ENCODE results near the gene ASTN2. TPM values are rescaled to one million over a fixed set of nuclear protein-coding genes. Genes with fewer than 3 reads are reported as not detected.

Gene ASTN2
- total RNA-seq, 1 donor from 2014 or later, result 12.2 TPM

DNA sequence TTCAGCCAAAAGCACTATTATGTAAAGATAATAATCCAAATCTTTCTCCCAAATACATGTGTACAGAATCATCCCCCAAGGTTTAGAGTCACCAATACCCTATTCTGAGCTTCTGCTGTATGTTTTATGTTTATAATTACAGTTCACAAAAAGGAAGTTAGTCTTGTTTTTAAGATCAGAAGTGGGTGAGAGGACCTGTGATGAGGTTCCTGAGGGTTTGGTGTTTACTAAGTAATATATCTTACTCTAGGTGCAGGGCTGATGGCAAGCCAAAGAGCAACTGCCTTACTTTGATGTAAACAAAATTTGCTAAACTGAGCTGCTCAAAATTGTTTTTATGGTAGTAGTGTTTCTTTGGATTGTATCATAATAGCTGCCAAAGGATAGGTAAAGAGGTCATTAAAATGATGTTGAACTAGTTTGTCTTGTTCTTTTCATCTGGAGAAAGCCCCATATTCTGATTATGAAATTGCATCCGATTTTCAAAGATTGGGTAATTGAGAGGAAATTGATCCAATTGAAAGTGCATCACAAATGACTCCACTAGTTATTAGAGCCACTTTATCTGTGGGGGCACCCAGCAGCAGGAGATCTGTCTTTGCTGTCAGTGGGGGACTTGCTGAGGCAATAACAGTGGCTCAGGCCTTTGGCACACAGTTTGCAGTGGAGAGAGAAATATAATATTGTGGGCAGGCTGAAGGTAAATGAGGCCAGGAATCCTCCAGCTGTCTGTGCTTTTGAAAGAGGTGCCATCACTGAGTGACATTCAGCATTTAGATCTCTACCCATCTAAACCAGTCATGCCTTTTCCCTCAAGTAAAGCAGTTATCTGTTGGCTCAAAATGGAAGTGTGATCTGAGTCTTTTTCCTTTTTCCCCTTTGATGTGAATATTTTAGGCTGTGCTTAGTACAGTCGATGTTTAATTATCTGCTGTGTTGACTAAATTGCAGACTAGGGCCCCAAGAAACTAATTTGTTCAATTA, 713.7 kb downstream of the ASTN2 start:
- no peak overlapping the region for H3K4me3 ChIP-seq (ENCODE audit: low read depth, low read length)
- DNase-seq (ENCODE audit: low read depth), result no peak
- peaks cover 1% of the 10 kb centered on the region for H3K36me3 ChIP-seq (ENCODE audit: control insufficient read depth, insufficient read depth, low read length)
- no peaks in the 10 kb centered on the region for H3K27me3 ChIP-seq (ENCODE audit: control insufficient read depth, insufficient read depth, low read length)
- TF ChIP-seq, protein P1, sequence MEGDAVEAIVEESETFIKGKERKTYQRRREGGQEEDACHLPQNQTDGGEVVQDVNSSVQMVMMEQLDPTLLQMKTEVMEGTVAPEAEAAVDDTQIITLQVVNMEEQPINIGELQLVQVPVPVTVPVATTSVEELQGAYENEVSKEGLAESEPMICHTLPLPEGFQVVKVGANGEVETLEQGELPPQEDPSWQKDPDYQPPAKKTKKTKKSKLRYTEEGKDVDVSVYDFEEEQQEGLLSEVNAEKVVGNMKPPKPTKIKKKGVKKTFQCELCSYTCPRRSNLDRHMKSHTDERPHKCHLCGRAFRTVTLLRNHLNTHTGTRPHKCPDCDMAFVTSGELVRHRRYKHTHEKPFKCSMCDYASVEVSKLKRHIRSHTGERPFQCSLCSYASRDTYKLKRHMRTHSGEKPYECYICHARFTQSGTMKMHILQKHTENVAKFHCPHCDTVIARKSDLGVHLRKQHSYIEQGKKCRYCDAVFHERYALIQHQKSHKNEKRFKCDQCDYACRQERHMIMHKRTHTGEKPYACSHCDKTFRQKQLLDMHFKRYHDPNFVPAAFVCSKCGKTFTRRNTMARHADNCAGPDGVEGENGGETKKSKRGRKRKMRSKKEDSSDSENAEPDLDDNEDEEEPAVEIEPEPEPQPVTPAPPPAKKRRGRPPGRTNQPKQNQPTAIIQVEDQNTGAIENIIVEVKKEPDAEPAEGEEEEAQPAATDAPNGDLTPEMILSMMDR (IDR thresholded peaks at IDR 0.05; ENCODE audit: insufficient read depth, low read length, poor library complexity, severe bottlenecking), result no peak

DNA sequence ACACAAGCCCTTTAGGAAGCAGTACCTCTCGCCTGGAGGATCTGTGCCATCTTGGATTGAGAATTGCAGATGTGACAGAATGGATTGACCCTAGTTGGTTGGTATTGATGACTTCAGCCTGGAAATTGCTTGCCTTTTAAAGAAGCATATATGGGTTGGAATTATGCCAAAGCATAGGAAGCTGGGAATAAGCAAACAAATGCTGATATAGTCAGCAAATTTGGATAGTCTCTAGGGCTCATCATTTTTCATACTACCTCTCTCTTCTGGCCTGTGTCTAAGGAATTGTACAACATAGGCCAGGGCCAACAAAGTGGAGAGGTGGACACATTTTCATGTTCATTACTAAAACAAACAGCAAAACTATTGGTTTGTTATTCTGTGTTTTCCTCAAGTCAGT, 714.6 kb downstream of the ASTN2 start:
- H3K4me3 ChIP-seq (ENCODE audit: low read depth, low read length), result no peak overlapping the region
- TF ChIP-seq, protein P1 (IDR thresholded peaks at IDR 0.05; ENCODE audit: insufficient read depth, low read length, poor library complexity, severe bottlenecking), result no peak
- DNase-seq (ENCODE audit: low read depth), result no peak
- no peaks in the 10 kb centered on the region for H3K27me3 ChIP-seq (ENCODE audit: control insufficient read depth, insufficient read depth, low read length)
- peaks cover 1% of the 10 kb centered on the region for H3K36me3 ChIP-seq (ENCODE audit: control insufficient read depth, insufficient read depth, low read length)

DNA sequence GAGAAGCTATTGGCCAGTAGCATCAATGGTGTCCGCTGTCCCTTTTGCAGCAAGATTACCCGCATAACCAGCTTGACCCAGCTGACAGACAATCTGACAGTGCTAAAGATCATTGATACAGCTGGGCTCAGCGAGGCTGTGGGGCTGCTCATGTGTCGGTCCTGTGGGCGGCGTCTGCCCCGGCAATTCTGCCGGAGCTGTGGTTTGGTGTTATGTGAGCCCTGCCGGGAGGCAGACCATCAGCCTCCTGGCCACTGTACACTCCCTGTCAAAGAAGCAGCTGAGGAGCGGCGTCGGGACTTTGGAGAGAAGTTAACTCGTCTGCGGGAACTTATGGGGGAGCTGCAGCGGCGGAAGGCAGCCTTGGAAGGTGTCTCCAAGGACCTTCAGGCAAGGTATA, 717.0 kb downstream of the ASTN2 start:
- DNase-seq (ENCODE audit: low read depth), result no peak
- Histone ChIP-seq H3K36me3 (ENCODE audit: control insufficient read depth, insufficient read depth, low read length) (peaks cover 1% of the 10 kb centered on the region), H3K27me3 (ENCODE audit: control insufficient read depth, insufficient read depth, low read length) (no peaks in the 10 kb centered on the region), H3K4me3 (ENCODE audit: low read depth, low read length) (no peak overlapping the region)
- TF ChIP-seq, protein P1 (IDR thresholded peaks at IDR 0.05; ENCODE audit: insufficient read depth, low read length, poor library complexity, severe bottlenecking), result no peak

DNA sequence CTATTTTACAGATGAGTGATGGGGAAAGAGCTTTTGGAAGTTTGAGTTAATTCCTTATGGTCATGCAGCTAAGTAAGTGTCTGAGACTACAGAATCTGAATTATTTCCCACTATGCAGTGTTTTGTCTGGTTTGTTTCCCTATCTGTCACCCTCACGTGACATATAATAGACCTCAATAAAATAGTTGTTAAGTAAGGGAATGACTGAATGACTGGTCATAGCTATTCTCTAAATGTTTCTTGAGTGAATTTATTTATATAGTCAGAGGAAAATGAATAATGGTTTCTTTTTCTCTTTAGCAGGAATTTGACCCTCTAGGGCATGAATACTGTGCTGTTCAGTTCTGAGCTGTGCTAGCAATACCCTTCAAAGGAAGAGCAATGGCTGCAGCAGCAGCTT, 717.5 kb downstream of the ASTN2 start:
- Histone ChIP-seq H3K36me3 (ENCODE audit: control insufficient read depth, insufficient read depth, low read length) (peaks cover 1% of the 10 kb centered on the region), H3K27me3 (ENCODE audit: control insufficient read depth, insufficient read depth, low read length) (no peaks in the 10 kb centered on the region), H3K4me3 (ENCODE audit: low read depth, low read length) (no peak overlapping the region)
- no peak for DNase-seq (ENCODE audit: low read depth)
- TF ChIP-seq, protein P1 (IDR thresholded peaks at IDR 0.05; ENCODE audit: insufficient read depth, low read length, poor library complexity, severe bottlenecking), result no peak

DNA sequence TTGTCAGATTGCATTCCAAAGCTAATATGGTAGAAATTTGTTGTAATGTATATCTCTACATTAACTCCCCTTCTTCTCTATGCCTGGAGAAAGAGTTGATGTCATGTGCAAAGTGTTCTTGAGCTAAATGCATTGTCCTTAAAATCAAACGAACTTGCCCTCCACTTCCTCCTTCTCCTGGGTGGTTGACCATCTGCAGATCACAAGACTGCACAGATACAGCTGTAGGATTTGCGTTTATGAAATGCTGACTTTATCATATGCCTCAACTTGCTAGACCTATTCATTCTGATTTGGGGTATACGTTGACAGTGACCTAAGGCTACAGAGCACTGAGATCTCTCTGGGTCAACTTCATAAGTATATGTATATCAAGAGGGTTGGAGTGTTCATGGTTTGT, 719.4 kb downstream of the ASTN2 start:
- Histone ChIP-seq H3K4me3 (ENCODE audit: low read depth, low read length) (no peak overlapping the region), H3K36me3 (ENCODE audit: control insufficient read depth, insufficient read depth, low read length) (peaks cover 1% of the 10 kb centered on the region), H3K27me3 (ENCODE audit: control insufficient read depth, insufficient read depth, low read length) (no peaks in the 10 kb centered on the region)
- TF ChIP-seq, protein P1 (IDR thresholded peaks at IDR 0.05; ENCODE audit: insufficient read depth, low read length, poor library complexity, severe bottlenecking), result no peak
- no peak for DNase-seq (ENCODE audit: low read depth)
